Measurements from ENCODE around the gene RANBP17. TPM values are rescaled to one million over a fixed set of nuclear protein-coding genes. Genes with fewer than 3 reads are reported as not detected.

Gene RANBP17
- total RNA-seq, 2 experiments from 2014 or later = not detected

GRCh38 chr5:170875811-170876210 lies 14.0 kb downstream of the RANBP17 start:
- peaks cover 5% of the 10 kb centered on the region for H3K9me3 Mint-ChIP-seq
- no peak overlapping the region for H3K27ac Mint-ChIP-seq
- CTCF ChIA-PET = no interaction called here
- POLR2A ChIA-PET = no interaction called here
- H3K4me3 Mint-ChIP-seq = no peak overlapping the region
- TF ChIP-seq CTCF (IDR thresholded peaks at IDR 0.05) = no peak
- H3K36me3 Mint-ChIP-seq (ENCODE audit: low read depth) = no peaks in the 10 kb centered on the region
- intact Hi-C loops (cut with micrococcal nuclease) = no loop called here
- peaks cover 2% of the 10 kb centered on the region for H3K27me3 Mint-ChIP-seq
- no peak for DNase-seq
- ATAC-seq = no peak
- H3K4me1 Mint-ChIP-seq (ENCODE audit: low read depth) = no peaks in the 10 kb centered on the region

GRCh38 chr5:170880084-170880483 lies 18.3 kb downstream of the RANBP17 start:
- ChIA-PET POLR2A (no interaction called here), CTCF (no interaction called here)
- intact Hi-C loops (cut with micrococcal nuclease) = no loop called here
- Mint-ChIP-seq H3K36me3 (ENCODE audit: low read depth) (no peaks in the 10 kb centered on the region), H3K4me1 (ENCODE audit: low read depth) (no peaks in the 10 kb centered on the region), H3K9me3 (peaks cover 2% of the 10 kb centered on the region), H3K4me3 (no peak overlapping the region), H3K27ac (no peak overlapping the region), H3K27me3 (peaks cover 2% of the 10 kb centered on the region)
- ATAC-seq (no peak), DNase-seq (no peak)
- no peak for TF ChIP-seq CTCF (IDR thresholded peaks at IDR 0.05)

GRCh38 chr5:170882345-170882744 lies 20.5 kb downstream of the RANBP17 start:
- Mint-ChIP-seq H3K4me1 (ENCODE audit: low read depth) (no peaks in the 10 kb centered on the region), H3K36me3 (ENCODE audit: low read depth) (no peaks in the 10 kb centered on the region), H3K9me3 (no peaks in the 10 kb centered on the region), H3K4me3 (no peak overlapping the region), H3K27me3 (no peaks in the 10 kb centered on the region), H3K27ac (no peak overlapping the region)
- ChIA-PET CTCF (no interaction called here), POLR2A (interaction anchor here (1.0 kb wide), 1 partner anchor 55 kb away, joined by 3 read pairs; no protein-coding TSS in a partner anchor)
- TF ChIP-seq CTCF (IDR thresholded peaks at IDR 0.05) = no peak
- ATAC-seq (no peak), DNase-seq (no peak)
- intact Hi-C loops (cut with micrococcal nuclease) = no loop called here

- DNase-seq (no peak), ATAC-seq (no peak)
- Mint-ChIP-seq H3K27ac (no peak overlapping the region), H3K4me1 (ENCODE audit: low read depth) (no peaks in the 10 kb centered on the region), H3K27me3 (peaks cover 2% of the 10 kb centered on the region), H3K4me3 (no peak overlapping the region), H3K36me3 (ENCODE audit: low read depth) (no peaks in the 10 kb centered on the region), H3K9me3 (no peaks in the 10 kb centered on the region)
- no peak for TF ChIP-seq CTCF (IDR thresholded peaks at IDR 0.05)
- CTCF ChIA-PET = no interaction called here
- POLR2A ChIA-PET = no interaction called here
- intact Hi-C loops (cut with micrococcal nuclease) = no loop called here
These were observed 23.4 kb downstream of the RANBP17 start for GRCh38 chr5:170885256-170885655.

- Mint-ChIP-seq H3K36me3 (ENCODE audit: low read depth) (no peaks in the 10 kb centered on the region), H3K27ac (no peak overlapping the region), H3K27me3 (peaks cover 2% of the 10 kb centered on the region), H3K9me3 (no peaks in the 10 kb centered on the region), H3K4me1 (ENCODE audit: low read depth) (no peaks in the 10 kb centered on the region), H3K4me3 (no peak overlapping the region)
- ChIA-PET POLR2A (no interaction called here), CTCF (no interaction called here)
- DNase-seq = no peak
- no peak for ATAC-seq
- intact Hi-C loops (cut with micrococcal nuclease) = no loop called here
- TF ChIP-seq CTCF (IDR thresholded peaks at IDR 0.05) = no peak
These were observed 24.0 kb downstream of the RANBP17 start for GRCh38 chr5:170885809-170886208.

Measured in activated CD8-positive, alpha-beta T cell treated with anti-CD3 and anti-CD28 coated beads for 36 hours (primary cell).